ENCODE measurements around the gene MGAT4A.
"Not testable (repeated sequence)": the region's sequence is repeated elsewhere in the genome, so short reads cannot be mapped to it uniquely, and the experiment has no call there.

Gene MGAT4A

DNA sequence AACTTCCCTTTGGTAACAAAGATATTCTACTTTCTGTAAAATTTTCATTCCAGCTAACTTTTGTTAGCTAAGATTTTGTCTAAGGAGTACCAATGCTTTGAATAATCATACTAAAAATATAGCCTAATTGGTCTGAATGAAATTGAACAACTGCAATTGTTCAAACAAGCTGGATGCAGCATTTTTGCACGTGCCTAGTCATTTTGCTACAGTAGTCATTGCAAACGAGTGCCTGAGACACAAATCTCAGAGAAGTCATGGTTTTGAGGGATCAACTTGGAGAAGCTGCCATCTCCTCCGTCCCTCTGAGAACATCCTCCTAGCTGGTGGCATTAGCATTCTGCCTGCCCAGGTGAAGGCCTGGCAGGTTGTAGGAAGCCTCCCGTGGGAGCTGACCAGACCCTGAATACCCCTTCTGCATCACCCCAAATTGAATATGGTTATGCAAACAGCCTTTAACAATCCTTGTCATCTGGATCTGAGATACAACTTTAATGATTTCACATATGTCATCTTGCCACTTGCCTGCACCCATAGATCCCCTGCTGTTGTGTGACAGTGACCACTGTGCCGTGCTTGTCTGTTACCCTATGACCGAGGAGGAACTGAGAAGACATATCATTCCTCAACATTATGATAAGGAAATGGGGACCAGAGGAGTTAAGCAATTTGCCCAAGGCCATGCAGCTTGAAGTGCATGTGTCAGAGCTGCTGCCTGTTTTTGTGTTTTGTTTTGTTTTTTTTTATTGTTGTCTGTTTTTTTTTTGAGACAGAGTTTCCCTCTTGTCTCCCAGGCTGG is 29.1 kb upstream of the MGAT4A start:
- peak; percentile 20 for DNase-seq (ENCODE audit: low spot score)

DNA sequence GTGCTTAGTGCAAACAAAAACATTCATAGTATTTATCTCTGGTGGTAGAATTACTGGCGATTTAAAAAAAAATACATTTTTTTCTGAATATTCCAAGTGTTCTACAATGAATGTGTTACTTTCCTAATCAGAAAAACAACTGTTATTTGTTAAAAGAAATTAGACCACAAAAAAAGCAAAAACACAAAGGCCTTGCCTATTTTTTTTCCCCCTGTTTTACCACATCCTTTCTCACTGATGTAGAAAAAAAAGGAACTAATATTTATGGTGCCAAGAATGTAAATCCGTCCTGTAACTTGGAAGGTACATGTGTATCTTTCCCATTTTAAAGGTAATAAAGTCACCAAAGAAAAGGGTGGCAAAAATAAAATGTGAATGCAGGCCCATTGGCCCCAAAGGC is 28.4 kb upstream of the MGAT4A start:
- DNase-seq (ENCODE audit: low spot score), result peak; percentile 34

DNA sequence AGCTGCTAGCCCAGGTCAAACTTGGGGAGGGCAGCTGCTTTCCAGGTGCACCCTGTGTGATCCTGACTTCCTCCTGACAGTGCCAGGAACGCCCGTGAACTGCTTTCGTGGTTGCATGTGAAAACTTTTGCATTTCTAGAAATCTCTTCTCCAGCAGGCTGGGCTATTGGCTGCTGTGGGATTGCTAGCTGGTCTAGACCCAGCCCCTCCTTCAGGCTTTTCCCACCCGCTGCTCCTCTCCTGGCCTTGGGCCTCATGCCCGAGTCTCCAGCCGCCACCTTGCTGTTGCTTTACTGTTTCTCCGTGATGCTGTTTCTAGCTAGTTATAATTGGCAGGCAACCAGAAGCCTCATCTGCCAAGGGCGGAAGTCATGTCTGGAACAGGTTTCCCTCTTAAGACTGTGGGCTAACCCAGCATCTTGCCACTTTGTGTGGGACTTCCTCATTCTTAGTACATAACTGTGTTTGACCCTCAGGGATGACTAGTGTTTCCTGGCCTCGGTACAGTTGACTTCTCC is 27.0 kb upstream of the MGAT4A start:
- peak; percentile 85 for DNase-seq (ENCODE audit: low spot score)

DNA sequence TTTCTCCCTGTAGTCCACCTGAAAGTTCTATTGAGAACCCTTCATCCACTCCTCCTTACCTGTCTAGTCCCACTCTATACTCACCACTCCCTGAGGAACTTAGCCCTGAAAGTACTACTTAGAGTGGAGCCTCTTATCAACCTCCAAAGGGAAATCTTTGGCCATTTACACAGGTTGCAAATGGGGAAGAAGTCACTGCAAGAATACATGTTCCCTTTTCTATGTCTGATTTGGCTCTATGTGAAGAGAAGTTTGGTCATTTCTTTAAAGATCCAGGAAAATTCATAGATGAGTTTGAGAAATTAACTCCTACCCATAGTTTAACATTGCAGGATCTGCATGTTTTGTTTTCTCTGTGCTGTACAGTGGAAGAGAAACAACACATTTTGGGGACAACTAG is 22.9 kb upstream of the MGAT4A start:
- no peak for DNase-seq (ENCODE audit: low spot score)

DNA sequence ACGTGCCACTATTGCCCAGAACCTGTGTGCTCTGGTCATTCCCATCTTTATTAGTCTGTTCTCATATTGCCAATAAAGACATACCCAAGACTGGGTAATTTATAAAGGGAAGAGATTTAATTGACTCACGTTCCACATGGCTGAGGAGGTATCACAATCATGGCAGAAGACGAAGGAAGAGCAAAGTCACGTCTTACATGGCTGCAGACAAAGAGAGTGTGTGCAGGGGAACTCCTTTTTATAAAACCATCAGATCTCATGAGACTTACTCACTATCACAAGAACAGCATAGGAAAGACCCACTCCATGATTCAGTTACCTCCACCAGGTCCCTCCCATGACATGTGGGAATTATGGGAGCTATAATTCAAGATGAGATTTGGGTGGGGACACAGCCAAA is 21.8 kb upstream of the MGAT4A start:
- DNase-seq (ENCODE audit: low spot score), result not testable (repeated sequence)

DNA sequence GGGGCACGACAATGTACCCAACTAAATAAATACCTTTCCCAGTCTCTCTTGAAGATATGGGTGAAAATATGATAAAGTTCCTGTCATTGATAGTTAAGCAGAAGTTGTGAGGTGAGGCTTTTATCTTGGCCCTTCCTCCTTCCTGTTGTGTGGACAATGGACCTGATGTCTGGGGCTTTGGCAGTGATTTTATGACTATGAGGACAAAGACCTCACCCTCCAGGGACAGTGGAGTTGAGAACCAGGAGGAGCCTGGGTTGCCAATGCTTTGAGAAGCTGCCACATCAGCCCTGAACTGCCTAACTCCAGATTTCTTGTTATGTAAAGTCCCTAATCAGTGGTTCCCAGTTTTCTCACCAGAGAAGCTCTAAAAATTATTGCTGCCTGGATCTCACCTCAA is 20.8 kb upstream of the MGAT4A start:
- DNase-seq (ENCODE audit: low spot score), result no peak

DNA sequence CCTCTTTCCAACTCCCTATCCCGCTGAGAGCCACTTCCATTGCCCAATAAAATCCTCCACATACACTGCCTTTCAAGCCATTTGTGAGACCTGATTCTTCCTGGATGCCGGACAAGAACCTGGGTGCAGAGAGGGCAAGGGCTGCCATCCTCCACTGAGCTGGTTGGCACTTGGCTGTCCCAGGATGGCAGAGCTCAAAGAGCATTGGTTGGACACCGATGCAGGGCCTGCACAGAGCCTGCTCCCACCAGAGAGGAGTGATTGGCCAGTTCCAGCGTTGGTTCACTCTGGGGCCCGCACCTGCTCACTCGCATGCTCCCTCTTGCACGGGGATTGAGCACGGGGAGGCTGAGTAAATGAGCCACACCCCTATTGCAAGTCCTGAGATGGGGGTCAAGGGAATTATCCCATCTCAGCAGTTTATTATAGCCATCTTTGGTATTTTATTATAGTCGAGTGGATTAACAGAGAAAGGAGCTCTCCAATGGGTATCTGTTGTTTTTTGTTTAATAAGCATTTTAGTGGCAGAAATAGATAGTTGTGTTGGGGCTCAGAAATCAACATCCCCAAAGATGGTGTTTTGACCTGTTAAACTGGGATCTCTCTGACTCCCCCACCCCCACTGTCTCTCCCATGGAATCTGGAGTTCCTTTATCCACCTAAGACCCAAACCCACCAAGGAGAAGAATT is 19.8 kb upstream of the MGAT4A start:
- DNase-seq (ENCODE audit: low spot score), result no peak

DNA sequence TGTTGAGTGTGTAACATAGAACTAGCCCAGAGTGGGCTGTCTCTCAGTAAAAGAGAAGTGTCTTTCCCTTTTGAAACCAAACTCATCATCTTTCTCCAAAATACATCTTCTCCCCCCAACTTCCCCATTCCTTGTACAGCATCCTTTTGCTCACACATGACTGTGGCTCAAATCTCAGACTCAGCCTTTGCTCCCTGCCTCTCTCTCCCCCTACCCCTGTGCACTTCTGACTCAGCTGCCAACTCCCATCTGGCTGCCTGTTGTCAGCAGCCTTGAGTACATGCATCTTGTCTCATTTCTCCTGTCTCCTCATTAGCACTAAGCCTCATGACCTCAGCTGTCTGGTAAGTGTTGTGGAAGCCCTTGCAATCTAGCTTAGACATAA is 18.1 kb upstream of the MGAT4A start:
- no peak for DNase-seq (ENCODE audit: low spot score)

DNA sequence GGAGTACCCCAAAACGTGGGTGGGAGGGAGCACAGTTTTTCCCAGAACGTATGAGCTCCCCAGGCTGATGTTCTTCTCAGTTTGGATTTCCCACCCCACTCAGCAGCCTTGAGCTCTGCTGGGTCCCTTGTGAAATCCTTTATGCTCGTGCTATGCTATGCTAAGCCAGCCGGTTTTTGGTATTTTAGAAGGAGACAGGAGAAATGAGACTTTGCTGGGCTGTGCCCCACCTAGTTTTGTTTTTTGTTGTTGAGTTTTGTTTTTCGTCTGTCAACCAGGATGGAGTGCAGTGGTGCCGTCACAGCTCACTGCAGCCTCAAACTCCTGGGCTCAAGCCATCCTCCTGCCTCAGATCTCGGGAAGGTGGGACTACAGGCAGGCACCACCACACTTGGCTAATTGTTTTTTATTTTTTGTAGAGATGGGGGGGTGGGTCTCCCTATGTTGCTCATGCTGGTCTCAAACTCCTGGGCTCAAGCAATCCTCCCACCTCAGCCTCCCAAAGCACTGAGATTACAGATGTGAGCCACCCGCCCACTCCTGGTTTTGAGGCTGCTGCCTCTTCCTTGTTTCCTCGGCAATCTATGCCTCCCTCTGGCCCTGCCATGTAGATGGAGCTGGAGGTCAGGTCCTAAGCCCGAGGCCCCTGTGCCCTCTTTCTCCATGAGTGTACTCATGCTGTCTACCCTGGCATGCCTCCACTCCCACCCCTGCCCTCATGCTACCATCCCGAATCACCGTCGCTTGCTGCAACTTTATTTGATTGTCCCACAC is 17.5 kb upstream of the MGAT4A start:
- no peak for DNase-seq (ENCODE audit: low spot score)

DNA sequence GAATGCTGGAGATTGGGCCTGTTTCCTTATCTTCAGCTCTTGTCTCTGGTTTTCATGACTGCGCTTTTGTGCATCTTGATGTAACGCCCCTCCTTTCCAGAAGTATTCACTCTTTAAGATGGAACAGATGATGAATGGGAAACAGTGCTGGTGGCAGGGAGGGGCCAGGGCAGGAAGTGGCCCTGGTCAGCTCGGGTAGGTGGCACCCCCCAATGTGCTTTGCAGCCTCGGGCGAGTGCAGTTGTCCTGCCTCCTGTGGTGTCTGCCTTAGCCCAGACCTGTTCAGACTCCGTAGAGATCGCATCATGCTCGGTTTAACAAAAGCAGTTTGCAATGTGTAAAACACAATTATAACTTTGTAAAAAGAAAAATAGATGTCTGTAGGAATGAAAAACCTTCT is 17.0 kb upstream of the MGAT4A start:
- DNase-seq (ENCODE audit: low spot score), result no peak

DNA sequence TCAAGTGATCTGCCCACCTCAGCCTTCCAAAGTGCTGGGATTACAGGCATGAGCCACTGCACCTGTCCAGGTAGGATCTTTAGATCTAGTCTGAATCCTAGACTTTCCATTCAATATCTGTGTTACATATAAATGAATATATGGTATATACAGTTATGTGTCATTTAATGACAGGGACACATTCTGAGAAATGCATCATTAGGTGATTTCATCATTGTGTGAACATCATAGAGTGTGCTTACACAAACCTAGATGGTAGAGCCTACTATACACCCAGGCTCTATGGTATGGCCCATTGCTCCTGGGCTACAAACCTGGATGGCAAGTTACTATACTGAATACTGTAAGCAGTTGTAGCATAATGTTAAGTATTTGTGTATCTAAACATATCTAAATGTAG is 15.5 kb upstream of the MGAT4A start:
- no peak for DNase-seq (ENCODE audit: low spot score)

DNA sequence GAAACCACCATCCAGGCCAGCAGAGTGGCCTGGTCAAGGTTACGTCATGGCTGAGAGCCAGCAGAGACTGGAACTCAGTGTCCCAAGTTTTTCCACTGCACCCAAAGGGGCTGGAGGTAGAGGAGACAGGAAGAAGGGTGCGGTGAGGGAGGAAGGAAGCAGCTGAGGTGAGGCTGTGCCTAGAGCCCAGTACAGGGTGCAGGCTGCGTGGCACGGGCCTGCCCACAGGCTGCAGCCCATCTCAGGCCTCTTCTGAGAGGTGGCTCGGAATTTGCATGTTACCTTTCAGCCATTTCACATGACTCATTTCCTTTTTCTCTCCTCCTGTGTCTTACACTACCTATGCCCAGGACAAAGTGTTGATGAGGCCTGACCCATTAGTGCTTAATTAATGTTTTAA is 13.7 kb upstream of the MGAT4A start:
- no peak for DNase-seq (ENCODE audit: low spot score)

DNA sequence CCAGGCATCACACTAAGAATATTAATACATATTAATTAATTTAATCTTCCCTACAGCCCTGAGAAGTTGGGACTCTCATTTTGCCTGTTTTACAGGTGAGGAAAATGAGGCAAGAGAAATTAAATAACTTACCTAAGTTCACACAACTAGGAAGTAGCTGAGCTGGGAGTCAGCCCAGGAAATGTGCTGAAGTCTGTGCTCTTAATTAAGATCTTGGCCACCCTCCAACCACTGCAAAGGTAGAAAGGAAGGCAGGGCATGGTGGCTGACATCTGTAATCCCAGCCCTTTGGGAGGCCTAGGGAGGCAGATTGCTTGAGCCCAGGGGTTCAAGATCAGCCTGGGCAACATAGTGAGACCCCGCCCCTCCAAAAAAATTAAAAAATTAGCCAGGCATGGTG is 12.9 kb upstream of the MGAT4A start:
- DNase-seq (ENCODE audit: low spot score), result no peak

DNA sequence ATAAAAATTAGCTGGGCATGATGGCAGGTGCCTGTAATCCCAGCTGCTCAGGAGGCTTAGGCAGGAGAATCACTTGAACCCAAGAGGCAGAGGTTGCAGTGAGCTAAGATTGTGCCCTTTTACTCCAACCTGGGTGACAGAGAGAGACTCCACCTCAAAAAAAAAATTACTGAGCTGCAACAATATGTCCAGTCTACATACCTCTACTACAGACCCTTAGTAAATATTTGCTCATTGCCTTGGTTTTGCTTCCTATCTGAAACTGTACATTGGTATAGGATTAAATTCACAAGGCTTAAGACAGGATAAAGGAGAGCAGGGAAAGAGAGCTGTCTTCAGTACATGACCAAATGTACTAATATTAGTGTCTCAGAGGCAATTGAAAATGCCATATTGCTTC is 8.1 kb upstream of the MGAT4A start:
- no peak for DNase-seq (ENCODE audit: low spot score)

DNA sequence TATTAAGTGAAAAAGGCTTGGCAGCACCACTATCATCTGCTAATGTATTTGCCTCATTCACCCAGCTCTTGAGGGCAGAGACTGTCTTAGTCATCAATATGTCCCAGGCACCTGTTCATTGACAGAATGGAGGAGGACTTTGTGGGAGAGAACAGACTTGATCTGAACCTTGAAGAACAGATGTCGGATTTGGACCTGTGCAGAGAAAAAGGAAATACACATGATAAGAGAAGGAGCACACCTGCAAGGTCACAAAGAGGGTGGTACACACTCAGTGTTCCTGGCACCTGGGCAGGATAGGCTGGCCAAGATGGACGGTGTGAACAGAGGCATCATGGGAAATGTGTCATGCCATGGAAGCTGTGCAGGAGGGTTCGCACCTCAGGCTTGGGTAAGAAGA is 7.4 kb upstream of the MGAT4A start:
- DNase-seq (ENCODE audit: low spot score), result no peak

DNA sequence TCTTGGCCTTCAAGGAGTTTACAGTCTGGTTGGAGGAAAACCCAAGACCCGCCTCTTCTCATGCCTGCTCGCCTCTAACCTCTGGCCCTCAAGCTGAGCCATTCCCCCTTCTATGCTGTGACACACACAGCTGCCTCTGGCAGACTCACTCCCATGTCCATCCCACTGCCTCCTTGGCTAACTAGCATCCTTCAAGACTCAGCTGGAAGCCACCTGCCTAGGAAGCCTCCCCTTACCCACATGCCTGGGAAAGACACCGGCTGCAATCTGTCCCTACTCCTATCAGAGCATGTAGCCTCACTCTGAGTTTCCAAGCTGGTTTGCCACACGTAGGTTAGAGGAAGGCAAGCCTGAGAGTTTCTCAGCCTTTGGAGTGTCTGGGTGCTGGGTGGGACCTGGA is 6.9 kb upstream of the MGAT4A start:
- no peak for DNase-seq (ENCODE audit: low spot score)

DNA sequence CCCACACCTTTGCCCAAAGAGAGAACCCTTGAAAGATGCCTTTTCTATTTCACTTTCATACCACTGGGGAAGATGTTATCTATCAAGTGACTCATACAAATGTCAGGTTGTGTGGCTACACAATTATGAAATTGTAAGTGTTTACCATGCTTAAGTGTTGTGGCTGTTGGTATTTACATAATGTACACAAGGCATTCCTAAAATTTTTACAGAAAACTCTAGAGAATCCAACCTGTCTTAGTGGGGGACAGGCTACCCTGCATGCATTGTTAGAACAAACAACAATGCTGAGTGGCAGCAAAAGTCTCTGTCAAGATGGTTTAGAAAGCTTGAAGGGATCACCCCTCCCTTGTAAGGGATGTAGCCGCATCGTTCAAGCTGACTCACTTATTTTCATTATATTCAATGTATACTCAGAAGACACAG is 5.5 kb upstream of the MGAT4A start:
- no peak for DNase-seq (ENCODE audit: low spot score)

DNA sequence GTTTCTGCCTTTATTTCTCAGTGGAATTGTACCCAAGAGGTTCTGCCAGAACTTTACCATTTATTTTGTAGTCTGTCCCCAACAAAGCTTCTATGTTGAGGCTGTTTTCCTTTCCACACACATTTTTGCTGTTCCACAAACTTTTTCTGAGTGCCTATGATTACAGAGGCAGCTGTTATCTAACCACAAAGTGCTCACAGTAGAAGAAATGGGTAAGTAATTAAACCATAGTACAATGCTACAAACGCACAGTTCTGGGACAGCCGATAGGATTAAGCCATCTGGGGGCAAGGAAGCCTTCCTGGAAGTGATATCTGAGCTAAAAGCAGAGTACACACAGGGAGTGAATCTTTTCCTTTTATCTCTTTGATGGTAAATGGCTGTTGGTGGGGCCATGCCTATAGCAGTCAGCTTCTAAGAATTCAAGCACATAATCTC is 3.9 kb upstream of the MGAT4A start:
- DNase-seq (ENCODE audit: low spot score), result no peak

DNA sequence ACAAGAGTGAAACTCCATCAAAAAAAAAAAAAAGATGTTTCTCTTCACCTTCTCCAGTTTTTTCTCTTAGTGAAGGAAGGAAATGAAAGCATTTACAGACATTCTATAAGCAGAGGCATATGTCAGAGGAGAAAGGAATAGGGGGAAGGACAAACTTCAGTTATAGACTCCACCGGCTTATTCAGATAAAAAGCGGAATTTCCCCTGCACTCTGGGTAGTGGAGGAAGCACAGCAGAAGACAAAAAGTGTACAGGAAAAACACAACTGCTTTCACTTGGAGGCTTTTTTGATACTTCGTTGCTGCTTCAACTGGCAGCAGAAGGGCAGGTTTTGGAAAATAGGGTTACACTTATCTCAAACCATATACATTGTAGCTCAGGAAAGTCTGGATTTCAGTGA is 3.2 kb upstream of the MGAT4A start:
- no peak for DNase-seq (ENCODE audit: low spot score)

DNA sequence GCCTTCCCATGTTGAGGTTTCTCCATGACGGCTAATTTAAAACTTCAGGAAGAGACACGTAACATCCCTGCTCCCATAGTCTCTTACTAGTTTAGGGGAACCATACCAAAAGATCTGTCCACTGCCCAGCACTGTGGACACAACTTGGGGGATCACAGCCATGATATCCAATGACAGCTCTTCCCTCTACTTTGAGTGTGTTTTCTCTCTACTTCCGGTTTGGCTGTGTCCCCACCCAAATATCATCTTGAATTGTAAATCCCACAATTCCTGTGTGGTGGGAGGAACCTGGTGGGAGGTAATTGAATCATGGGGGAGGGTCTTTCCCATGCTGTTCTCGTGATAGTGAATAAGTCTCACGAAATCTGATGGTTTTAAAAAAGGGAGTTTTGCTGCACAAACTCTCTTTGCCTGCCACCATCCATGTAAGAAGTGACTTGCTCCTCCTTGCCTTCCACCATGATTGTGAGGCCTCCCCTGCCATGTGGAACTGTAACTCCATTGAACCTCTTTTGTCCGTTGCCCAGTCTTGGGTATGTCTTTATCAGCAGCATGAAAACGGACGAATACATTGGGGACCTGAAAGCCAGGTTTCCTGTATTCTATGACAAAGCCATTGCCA is 1.6 kb upstream of the MGAT4A start:
- DNase-seq (ENCODE audit: low spot score), result no peak

DNA sequence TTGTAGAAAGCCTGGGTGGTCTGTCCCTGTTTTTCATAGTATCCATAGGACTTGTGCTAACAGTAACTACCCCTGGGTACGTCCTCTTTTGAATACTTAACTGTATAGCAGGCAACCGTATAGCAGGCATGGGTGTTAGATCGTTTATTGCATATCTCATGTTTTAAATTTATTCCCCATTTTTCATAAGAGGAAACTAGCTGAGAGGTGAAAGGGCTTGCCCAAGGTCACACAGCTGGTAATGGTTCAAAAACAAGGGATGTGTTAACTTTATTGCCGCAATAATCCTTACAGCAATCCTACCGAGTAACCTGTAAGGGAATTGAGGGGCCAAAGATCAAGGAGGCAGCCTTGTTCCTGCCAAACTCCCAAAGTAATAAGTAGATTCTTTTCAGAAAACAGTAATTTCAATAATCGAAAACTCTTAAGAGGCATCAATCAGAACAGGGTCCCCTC is 990 bp upstream of the MGAT4A start:
- DNase-seq (ENCODE audit: low spot score), result no peak

DNA sequence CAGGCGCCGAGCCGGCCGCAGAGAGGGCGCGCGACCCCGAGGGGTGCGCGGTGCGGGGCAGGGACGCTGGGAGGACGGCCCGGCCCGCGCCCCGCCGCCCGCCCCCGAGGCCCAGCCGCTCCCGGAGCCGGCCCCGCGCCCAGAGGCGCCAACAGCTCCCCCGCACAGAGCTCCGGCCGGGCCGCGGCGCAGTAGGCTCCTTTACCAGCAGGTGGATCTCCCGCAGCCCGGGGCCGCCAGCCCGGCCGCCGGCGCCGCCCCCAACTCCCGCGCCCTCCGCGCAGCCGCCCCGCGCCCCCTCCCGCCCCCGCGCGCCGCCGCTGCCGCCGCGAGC is 258 bp downstream of the MGAT4A start:
- peak; percentile 69 for DNase-seq (ENCODE audit: low spot score)

All from NAMALWA (cell line).